ENCODE data around the gene AFG1L.

DNA sequence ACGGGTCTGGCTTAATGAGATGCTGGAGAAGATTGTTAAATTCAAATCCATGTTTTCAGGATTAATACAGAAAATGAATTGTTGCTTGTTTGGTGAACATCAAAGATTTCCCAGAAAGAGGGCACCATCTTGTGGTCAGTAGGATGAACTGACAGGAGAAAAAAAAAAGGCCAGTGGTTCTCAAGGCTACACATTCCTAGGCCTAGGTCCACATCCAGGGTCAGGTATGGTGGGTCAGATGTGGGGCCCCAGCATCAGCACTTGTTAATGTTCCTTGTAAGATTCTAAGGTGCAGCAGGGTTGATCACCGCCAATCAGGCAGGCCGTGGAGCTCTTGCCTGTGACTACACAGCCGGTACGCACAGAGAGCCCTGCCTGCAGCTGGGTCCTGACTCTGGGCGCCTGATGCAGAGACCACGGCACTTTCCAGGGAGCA lies 231.9 kb downstream of the AFG1L start:
- TF ChIP-seq, protein P1, sequence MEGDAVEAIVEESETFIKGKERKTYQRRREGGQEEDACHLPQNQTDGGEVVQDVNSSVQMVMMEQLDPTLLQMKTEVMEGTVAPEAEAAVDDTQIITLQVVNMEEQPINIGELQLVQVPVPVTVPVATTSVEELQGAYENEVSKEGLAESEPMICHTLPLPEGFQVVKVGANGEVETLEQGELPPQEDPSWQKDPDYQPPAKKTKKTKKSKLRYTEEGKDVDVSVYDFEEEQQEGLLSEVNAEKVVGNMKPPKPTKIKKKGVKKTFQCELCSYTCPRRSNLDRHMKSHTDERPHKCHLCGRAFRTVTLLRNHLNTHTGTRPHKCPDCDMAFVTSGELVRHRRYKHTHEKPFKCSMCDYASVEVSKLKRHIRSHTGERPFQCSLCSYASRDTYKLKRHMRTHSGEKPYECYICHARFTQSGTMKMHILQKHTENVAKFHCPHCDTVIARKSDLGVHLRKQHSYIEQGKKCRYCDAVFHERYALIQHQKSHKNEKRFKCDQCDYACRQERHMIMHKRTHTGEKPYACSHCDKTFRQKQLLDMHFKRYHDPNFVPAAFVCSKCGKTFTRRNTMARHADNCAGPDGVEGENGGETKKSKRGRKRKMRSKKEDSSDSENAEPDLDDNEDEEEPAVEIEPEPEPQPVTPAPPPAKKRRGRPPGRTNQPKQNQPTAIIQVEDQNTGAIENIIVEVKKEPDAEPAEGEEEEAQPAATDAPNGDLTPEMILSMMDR (IDR thresholded peaks at IDR 0.05): peak; percentile 57 to 69 (median 64)
- TF ChIP-seq POLR2A (IDR thresholded peaks at IDR 0.05) (no peak), POLR2AphosphoS5 (IDR thresholded peaks at IDR 0.05) (no peak)

Measured in prostate gland (tissue), 2 donors.